HT-29 (cell line): ENCODE results near the gene TENT4B. TPM values are rescaled to one million over a fixed set of nuclear protein-coding genes. Genes with fewer than 3 reads are reported as not detected.

Experiments
- DNase-seq: peaks from one replicate; pipeline ENCODE4 v3.0.0-alpha.2; 2015; ENCODE audit warnings: low spot score
- total RNA-seq: library from RNA; depleted of rRNA; stranded (reverse); fragments of >200 nt; shearing (Covaris generic); gene quantifications from 2 replicates; pipeline ENCODE4 v1.2.3, GENCODE V29; 2014

TENT4B gene
- total RNA-seq, 1 experiment from 2014 or later = 5.3 TPM

DNA sequence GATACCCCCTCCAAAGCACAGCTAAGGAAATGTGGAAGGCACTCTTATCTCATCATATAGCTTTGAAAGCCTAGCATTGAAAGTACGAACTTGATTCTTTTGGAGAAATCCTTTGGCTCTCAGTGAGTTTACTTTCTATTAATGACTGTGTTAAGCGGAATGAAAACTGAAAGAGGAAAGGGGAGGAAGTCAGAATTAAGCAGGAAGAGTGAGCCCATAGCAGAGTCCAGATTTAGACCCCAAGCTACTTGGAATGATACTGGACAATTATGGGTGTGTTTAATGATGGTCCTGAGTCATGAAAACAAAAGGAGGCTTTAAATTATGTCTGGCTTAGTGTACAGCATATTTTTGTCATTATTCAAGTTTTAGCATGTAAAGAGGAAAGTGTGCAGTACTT is 42.2 kb downstream of the TENT4B start:
- no peak for DNase-seq

DNA sequence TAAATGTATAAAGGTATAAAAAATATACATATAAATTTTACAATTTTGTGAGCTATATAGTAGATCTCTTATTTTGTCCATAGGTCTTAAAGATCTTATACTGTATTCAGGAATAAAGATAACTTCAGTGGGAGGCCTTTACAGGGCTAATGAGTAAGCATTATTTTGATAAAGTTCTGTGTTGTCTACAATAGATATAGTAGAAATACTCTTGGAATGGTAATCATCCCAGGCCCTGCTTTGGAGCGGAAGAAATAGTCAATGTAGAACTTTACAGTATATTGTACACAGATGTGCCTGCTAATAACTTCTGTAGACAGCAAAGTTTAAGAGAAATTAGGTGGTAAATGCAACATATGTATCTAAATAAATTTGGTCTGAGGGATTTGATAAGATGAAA is 42.6 kb downstream of the TENT4B start:
- DNase-seq = no peak

DNA sequence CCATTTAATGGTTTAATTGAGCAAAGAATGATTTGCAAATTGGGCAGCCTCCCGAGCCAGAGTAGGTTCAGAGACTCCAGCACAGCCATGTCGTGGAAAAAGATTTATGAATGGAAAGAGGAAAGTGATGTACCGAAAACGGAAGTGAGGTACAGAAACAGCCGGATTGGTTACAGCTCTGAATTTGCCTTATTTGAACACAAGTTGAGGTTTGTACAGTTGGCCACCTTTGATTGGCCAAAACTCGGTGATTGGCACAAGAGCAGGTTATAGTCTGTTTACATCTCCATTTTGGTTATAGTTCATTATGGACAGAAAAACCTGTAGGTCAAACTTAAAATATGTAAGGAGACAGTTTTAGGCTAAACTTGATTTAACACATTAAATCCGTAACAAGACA is 44.5 kb downstream of the TENT4B start:
- no peak for DNase-seq

DNA sequence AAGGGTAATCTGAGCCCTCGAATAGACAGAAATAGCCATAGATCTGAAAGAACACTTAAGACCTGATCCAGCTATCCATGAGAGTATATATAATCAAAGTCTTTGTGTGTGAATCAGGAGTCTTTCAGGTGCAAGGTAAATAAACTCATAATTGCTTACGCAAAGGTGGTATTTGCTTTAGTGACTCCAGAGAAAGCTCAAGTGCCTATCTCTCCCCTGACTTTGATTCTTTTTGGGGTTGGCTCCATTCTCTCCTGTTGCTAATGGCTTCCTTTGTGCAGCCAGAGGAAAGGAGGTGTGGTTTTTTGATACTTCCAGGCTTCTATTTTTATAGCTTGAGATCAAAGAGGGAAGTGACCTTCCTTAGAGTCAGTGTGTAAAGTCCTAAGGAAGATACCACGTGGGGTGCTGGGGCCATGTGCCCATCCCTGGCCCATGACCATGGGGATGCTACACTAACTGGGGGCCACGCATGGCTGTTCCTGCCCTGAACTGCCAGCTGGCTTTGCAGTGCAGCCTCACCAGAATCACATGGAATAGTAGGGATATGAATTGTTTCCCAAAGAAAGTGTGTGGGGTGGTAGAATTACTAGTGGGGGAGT is 45.8 kb downstream of the TENT4B start:
- no peak for DNase-seq

DNA sequence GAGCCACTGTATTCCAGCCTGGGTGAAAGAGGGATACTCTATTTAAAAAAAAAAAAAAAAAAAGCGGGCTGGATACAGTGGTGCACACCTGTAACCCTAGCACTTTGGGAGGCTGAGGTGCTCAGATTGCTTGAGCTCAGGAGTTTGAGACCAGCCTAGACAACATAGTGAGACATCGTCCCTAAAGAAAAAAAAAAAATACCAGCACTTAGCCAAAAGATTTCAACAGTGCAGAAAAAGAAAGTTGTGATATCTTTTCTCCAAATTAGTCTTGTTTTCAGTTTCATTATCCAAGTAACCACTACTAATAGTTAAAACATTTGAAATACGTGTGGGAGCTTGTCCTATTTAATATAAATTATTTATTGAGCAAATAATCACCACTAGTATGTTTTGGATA is 48.7 kb downstream of the TENT4B start:
- no peak for DNase-seq

DNA sequence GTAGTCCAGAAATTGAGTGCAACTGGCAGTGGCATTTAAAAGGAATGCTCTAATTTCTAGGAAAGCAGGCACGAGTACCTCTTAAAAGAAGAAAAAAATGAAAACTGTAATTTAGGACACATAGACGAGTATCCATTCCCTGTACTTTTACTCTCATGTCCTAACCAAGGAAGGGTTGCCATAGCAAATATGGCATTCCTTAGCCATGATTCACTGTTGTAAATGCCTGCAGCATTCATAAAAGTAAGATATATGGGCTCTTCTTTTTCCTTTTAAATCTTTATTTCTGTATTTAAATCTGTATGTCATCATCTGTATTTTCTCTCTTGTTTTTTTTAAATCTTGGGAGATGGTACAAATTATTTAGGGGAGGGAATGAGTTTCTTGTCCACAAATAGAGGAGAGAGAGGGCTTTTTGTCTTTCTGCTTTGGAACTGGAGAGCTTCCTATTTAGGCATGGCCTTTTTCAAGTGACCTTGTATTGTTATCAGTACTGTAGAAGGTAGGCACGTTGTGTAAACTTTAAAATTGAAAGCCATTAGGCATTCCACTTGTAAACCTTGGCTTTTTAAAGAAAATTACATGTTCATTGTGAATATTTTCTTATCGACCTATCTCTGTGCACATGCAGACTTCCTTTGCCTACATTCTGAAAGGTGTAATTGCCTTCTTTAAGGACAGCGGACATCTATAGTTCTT is 50.0 kb downstream of the TENT4B start:
- peak; percentile 81 for DNase-seq

DNA sequence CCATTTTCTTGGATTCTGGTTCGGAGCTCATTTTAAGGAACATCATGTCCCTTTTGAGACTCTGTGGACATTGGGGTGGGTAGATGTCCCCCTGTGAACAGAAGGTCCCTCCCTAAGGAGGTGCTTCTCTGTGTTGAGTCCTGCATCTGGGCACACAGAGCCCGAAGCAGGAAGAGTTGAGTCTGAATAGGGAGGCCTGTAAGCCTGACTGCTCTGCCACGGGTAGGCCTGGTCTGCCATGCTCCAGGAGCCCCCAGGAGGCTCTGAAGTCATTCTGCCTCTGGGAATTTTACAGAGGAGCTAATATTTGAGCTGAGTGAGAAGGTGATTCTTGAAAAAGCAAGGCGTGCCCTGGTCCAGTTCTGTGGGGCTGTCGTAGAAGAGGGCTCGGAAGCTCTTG is 50.6 kb downstream of the TENT4B start:
- DNase-seq = no peak

DNA sequence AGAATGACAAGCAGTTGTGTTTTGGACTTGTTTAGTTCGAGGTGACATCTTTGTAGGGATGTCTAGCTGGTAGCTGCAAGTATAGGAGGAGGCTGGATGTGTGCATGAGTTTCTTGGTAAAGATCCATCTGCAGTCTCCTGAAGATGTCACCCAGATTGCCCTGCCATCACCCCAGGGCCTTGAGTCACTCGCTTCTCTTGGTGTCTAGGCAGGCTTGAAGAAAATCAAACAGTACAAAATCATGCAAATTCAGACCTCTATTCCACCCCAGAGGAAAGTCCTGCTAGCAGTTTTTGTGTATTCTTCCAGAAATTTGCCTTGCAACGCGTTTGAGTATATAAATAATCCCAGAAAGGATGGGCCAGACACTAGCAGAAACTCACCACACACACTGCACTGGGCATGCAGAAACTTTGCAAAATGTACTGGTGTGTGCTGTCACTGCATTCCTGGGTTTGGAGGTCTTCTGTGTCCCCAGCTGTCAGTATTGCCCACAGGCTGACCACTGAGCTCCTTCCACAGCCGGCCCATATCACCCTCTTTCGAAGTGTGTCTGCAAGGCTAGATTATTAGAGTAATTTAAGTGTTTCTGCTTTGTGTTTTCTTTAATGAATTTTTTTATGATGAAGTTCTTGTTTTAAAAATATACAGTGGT is 51.5 kb downstream of the TENT4B start:
- no peak for DNase-seq

DNA sequence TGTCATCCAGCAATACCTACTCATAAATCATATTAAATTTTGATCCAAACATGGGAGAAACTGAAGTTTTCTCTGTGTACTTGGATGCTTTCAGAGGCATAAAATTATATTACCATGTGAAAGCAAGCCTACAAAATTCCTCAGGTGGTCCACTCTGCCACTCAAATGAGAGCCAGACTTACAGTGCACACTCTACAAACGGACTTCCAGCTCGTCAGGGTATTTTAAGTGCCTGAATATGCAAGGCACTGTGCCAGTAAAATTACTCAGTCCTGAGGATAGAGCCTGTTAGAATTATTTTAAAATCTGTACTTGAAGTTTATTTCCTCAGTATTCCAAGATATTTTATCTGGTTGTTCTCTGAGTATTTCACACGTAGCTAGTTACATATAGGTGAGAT is 54.5 kb downstream of the TENT4B start:
- no peak for DNase-seq

DNA sequence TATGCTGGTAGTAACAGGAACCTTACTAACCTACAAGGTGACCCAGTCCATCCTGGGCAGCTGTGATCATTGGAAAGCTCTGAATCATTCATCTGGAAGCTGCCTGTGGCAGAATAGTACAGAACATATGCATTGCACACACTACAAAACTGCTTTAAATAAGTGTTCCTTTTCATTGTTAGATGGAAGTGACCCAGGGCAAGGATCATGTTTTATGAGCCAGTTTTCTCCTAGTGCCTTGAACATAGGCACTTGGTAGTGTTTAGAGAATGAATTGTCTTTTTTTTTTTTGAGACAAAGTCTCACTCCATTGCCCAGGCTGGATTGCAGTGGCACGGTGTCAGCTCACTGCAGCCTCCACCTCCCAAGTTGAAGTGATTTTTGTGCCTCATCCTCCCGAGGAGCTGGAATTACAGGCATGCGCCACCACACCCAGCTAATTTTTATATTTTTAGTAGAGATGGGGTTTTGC is 55.4 kb downstream of the TENT4B start:
- no peak for DNase-seq

DNA sequence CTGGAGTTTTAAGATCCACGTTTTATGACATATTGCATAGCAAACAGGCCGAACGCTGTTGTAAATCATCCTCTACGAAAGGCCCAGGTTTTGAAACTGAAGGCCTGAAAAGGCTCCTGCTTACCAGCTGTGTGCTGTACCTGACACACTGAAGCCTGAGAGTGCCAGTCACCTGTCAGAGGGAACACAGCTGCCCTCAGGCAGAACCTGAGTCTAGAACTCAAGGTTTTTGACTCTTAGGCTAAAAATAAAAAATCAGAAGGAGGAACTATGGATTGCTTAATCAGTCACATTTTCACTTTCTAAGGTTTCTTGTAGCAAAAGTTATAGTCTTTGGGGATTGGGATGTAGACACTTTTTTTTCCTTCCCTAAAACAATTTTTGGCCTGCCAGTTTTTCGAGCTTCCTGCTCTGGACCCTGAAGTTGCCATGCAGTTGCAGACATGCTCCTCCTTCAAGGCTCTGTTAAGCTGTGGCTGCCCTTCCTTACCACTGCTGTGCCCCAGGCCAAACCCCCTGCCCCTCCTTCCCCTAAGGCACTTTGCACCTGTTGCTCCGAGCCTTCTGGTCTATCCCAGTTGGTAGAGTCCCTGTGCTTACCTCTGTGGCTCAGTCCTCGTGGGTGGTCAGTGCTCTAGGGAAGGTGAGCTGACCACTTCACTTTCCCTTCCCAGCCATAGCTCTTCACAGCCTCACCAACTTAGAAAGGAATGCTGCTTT is 56.6 kb downstream of the TENT4B start:
- no peak for DNase-seq

DNA sequence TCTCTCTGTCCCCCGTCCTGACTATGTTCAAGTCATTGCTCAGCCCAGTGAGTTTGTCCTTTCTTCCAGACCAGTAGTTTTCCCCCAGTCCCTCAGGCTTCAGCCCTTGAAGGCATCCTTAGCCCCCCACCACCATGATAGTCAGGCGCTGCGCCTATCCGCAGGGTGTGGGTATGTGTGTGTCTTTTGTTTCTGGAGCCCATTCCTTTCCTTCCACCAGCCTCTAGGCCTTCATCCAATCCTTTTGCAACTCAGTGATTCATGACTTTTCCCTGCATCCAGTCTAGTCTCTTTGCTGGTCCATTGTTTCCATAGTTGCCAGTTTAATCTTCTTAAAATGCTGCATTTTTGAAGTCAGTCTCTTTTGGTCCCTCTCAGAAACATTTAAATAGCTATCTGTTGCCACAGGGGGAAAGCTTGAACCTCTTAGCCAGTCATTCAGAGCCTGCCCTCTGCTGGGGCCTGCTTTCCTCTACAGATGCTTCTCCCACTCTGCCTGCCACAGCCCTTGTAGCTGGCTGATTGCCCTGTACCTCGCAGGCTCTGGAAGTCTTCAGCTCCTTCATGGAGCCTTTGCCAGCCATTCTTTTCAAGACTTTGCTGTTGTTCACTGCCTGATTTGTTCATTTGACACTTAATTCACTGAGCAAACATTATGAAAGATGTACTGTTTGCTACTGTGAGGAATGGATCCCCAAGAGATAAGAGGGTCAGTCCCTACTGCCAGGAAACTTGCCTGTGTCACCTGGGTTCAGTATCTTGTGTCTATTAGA is 57.3 kb downstream of the TENT4B start:
- peak; percentile 70 for DNase-seq

DNA sequence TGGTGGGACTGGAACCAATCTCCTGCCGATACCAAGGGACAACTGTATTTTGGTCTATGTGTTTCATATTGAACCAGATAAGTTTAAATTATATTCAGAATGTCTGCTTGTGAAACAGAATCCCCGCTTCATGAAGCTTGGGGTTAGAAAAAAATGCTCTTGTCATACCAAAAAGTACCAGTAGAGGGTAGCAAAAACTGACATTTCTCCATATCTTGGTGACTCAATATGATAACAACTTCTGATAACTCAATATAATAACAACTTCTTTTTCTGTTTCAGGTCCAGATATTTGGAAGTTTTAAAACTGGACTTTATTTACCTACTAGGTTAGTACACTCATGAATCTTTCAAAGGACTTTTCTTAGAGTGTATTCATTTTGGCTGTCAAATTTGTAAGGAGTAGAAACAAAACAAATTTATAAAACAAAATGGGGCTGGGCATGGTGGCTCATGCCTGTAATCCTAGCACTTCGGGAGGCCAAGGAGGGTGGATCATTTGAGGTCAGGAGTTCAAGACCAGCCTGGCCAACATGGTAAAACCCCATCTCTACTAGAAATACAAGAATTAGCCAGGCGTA is 60.9 kb downstream of the TENT4B start:
- DNase-seq = peak; percentile 82

DNA sequence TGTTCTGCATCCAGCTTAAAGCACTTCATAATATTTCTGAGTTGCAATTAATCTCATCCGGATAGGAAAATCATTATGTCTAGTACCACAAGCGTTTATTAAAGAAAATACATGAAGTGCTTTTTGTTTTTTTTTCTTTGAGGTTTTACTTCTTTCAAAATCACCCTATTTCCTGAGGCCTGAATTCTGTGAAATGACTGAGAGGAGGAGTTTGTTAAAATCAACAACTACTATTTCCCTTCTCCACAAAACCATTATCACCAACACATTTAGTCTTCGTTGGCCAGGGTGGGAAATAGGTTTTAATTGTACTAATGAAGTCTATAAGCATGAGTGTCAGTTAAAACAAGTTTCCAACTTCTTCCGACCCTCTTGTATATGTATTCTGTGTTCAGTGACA is 62.6 kb downstream of the TENT4B start:
- DNase-seq = no peak

DNA sequence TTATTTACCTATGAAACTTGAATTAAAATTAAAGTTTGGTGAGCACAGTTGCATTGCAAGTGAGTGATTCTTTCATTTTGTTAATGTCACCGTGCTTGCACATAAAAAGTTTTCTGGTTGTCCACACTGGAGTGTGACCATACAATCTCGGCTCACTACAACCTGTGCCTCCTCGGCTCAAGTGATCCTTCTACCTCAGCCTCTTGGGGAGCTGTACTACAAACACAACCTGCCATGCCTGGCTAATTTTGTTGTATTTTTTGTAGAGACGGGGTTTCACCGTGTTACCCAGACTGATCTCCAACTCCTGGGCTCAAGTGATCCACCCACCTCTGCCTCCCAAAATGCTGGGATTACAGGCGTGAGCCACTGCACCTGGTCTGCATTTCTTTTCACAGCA is 63.1 kb downstream of the TENT4B start:
- DNase-seq = no peak

DNA sequence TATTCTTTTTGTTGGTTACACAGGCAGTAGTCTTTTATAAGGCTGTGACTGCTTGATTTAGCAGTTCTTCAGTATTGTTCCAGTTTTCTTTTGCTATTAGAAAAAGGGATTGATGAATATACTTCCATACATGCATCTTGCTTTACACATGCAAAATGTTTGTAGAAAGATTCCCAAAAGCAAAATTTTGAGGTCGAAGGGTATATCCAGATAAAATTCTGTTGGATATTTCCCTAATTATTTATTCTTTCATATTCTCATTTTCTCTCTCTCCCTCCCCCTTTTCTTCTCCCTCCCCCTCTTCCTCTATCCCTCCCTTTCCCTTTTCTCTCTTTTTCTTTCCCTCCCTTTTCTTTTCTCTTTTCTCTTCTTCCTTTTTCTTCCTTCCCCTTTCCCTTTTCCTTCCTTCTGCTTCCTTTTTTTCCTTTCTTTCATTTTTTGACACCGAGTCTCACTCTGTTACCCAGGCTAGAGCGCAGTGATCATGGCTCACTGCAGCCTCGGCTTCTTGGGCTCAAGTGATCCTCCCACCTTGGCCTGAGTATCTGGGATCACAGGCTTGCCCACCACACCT is 66.4 kb downstream of the TENT4B start:
- DNase-seq = no peak

DNA sequence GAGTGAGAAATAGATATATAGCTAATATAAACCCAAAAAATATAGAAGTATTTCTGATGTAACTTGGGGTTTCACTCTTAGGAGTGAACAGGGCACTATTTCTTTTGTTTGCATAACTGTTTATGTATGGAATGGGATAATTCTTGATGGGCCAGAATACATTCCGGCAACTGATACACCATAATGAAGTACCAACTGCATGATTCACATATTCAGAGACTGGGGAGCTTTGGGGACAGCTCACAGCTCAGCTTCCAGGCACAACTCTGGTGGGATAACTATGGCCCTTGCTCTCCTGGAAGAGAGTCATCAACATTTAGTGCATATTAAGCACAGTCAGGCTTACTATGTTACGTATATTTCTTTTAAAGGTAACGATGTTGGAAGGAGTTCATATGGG is 71.2 kb downstream of the TENT4B start:
- DNase-seq = no peak

DNA sequence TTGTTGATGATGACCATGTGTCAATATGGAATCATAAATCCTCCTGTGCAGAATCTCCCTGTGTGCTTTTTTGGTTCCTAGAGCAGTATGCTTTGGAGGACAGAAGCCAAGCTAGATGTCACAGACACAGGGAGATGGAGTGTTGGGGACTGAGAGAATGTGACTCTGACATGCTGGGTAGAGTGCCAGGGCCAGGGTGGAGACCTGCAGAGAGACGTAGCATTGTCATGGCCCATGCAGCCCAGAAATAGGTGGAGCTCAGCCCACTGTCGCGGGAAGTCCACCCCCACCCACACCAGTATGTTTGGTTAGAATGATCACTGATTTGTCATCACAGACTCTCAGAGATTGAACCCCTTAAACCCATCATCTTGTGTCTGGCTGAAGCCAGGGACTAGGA is 74.0 kb downstream of the TENT4B start:
- no peak for DNase-seq

DNA sequence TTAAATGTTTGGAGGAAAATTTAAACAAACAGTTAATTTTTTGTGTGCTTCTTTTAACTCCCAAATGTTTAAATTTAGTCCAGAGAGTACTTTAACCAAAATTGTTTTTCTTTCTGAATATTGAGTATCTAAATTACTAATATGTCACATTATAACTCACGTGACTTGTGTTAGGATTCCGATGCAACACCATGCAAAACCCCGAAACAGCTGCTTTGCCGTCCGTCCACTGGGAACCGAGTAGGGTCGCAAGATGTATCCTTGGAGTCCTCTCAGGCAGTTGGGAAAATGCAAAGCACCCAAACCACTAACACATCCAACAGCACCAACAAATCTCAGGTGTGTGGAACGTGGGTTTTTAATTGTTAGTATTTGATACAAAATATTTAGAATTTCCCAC is 74.6 kb downstream of the TENT4B start:
- no peak for DNase-seq

DNA sequence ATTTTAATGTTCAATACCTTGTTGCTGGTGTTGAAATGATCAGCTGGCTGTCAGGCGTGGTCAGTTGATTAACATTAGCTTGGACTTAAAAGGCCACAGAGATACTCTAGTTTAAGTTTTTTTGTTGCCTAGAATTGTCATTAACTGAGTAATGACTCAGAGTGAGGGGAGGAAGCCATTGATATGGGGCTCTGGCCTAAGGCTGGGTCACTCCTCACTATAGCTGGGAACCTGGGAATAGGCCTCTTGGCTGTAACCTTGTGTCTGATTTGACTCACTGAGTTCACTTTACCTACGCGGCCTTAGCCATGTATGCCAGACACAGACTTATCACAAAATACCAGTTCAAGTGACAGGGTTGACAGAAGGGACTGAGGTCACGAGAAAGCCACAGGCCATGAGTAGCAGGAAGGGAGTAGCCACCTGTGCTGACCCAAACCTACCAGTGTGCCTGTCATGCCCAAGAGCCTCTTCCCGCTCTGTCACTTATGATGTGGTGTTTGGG is 75.3 kb downstream of the TENT4B start:
- DNase-seq = no peak
